ENCODE data around the gene PHB1.
"Not testable (repeated sequence)": the region's sequence is repeated elsewhere in the genome, so short reads cannot be mapped to it uniquely, and the experiment has no call there.

PHB1 gene

GRCh38 chr17:49403514-49404289 is 11.0 kb downstream of the PHB1 start:
- FAIRE-seq: no peak

- FAIRE-seq: no peak
These were observed 12.0 kb downstream of the PHB1 start for GRCh38 chr17:49402706-49403105.

- FAIRE-seq: no peak
These were observed 12.6 kb downstream of the PHB1 start for GRCh38 chr17:49401971-49402611.

- no peak for FAIRE-seq
These were observed 14.7 kb downstream of the PHB1 start for GRCh38 chr17:49399995-49400394.

DNA sequence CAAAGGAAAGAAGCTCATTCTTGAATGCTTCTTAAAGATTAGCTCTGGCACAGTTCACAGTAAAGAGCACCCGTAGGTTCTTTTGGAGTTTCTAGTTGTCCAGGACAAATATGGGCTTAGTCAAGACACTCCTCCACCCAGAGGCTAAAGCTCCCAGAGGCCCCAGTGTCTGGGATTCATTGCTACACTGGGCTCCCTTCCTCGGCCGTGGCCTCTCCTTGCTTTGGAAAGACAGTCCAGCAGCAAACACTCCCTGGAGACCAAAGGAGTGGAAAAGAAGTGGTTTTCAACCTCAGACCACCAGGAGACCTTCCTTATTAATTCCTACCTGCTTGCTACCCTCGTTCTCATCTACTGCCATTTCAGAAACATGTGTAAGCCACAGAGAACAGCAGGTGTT is 17.1 kb downstream of the PHB1 start:
- FAIRE-seq: no peak

DNA sequence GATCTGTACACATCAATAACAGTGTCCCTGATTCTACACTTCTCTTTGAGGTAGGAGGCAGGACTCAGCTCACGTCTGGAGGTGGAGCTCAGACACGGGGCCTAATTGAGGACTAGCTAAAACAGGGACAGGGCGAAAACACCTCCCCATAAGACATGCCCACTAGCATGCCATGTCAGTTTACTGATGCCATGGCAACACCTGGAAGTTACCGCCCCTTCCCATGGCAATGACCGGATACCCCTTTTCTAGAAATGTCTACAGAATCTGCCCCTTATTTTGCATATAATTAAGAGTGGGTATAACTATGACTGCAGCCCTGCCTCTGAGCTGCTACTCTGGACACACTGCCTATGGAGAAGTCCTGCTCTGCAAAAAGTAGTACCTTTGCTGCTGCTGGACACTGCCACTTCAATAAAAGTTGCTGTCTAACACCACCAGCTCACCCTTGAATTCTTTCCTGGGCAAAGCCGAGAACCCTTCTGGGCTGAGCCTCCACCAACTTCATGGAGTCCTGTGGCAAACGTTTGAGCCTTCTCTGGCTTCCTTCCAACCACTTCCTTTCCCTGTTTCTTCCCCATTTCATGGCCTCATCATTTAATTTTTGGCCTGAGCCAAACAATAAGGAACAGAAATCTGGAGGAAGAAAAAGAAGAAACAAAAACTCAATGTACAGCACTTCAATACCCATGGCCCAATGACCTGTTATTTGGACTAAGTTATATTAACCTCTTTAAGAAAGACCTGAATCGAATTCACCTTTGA is 21.0 kb downstream of the PHB1 start:
- FAIRE-seq: no peak

- FAIRE-seq: no peak
These were observed 23.9 kb downstream of the PHB1 start for GRCh38 chr17:49390548-49391324.

DNA sequence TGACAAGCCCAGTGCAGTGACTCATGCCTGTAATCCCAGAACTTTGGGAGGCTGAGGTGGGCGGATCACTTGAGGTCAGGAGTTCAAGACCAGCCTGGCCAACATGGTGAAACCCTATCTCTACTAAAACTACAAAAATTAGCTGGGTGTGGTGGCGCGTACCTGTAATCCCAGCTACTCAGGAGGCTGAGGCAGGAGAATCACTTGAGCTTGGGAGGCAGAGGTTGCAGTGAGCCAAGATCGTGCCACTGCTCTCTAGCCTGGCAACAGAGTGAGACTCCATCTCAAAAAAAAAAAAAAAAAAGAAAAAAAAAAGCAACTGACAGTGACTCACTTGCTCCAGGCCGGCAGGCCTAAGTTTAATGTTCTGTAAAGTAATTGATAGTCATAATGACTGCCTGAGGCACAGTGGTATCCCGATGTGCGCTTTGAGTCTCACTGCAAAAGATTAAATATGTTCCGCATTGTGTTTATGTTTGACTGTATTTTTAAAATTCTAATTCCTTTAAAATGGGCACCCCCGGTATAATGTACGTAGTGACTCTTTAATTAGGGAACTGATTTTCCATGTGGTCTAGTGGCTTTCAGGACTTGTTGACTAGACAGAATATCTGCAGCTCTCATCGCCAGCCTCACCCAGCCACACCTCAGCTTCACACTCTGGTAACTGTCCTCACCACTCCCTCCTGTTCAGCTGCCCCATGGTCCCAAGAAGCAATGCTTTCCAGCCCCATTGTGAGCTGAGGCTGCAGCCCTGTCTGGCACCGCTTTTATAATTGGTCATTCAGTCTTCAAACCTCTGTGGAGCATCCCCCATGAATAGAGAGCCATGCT is 25.0 kb downstream of the PHB1 start:
- FAIRE-seq: not testable (repeated sequence)

DNA sequence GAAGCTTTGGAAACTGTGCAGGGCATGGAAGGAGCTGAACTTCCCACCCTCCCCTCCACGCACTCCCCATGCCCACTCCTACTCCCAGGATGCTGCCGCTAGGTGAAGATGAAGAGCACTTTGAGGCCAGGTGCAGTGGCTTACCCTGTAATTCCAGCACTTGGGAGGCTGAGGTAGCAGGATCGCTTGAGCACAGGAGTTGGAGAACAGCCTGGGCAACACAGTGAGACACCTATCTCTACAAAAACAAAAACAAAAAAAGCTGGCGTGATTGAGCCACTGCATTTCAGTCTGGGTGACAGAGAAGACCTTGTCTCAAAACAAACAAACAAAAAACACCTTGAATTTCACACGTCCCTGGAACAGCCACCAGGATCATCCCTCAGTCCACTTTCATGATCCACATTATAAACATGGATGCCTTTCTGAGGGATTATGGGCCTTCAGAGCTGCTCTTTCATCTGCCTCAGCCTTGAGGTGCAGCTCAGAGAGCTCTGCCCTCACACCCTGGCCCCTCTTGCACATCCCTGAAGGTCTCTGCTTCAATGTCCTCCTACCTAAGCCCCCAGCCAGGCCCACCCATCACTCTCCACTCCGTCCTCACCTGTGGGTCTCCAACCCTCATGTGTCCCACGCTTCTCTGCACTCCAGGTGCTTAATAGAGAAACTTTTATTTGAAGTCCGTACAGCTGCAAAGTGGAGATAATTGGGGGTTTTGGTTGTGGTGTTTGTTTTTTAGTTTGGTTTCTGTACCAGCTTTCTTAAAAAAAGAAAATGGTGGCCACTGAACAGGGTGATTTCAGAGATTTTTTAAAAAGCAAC is 25.8 kb downstream of the PHB1 start:
- no peak for FAIRE-seq

DNA sequence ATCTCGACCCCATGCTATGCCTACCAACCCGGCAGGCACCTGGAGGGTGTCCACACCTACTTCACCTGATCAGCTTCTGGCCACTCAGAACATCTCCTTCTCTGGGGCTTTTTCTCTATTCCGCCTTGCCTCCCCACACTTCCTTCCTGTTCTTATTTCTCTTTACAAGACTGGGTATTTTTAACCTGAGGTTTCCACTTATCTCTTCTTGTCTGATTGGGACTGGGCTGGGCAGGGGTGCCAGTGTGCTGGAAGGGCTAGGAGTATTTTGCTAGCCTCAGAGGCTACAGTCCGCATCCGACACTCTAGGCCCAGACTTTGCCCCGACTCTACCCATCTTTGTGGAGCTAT is 26.4 kb downstream of the PHB1 start:
- no peak for FAIRE-seq

DNA sequence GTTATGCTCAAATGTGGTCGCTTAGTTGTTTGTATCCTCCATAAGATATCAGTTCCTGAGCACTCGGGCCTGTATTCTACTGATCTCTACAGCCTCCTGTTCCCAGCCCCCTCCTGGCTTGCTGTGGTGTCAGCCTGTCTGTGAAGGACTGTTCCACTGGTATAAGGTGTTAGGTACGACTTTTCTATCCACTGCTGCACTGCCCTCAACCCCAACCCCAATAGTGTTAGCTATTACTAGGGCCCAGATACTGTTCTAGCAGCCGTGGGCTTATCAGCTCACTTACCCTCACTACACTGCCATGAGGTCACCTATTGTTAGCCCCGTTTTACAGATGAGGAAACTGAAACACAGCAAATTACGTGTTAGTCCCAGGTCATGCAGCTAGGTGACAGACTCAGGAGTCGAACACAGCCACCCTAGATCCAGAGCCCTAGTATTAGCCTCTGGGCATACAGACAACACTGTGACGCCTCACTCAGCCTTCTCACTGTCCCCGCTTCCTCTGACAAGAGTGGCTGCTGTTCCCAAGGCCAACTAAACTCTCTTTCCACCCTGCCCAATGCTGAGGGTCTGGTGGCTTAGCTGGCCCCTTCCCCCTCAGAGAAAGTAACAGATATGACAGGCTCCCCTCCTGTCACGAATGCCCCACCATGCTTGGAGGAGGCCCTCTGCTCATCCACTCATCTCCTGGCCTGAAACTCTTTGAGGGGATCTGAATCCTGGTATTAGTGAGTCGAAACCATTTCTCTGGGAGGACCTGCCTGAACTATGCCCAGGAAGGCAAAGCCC is 27.0 kb downstream of the PHB1 start:
- no peak for FAIRE-seq

DNA sequence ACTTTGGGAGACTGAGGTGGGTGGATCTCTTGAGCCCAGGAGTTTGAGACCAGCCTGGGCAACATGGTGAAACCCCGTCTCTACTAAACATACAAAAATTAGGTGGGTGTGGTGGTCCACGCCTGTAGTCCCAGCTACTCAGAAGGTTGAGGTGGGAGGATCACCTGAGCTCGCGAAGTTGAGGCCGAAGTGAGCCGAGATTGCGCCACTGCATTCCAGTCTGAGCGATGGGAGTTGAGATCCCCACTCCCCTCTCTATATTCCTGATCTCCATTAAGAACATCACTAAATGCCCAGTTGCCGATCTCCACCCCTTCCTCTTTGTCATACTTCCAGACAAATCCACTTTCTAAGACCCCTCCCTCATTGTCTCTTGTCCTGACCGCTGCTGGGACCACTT is 28.3 kb downstream of the PHB1 start:
- FAIRE-seq: no peak

DNA sequence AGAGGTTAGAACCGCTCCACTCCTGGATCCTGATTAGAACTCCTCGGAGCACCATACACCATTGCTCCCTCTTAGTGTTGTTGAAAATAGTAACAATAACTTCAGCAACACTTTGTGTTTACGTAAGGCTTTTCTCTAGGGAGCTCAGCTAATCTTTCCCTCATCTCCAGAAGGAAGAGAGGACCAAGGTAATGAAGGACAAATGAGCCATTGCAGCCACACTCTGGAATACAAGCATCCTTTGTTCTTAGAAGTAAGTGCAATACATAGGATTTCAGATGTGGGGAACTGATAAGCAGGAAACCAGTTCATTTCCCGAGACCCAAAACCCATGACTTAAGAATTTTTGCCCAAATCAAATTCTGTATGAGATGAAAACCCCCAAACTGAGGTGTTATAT is 29.7 kb downstream of the PHB1 start:
- no peak for FAIRE-seq

- no peak for FAIRE-seq
These were observed 31.6 kb downstream of the PHB1 start for GRCh38 chr17:49383060-49383459.

- FAIRE-seq: no peak
These were observed 32.1 kb downstream of the PHB1 start for GRCh38 chr17:49382556-49382955.

- FAIRE-seq: no peak
These were observed 32.9 kb downstream of the PHB1 start for GRCh38 chr17:49381793-49382192.

DNA sequence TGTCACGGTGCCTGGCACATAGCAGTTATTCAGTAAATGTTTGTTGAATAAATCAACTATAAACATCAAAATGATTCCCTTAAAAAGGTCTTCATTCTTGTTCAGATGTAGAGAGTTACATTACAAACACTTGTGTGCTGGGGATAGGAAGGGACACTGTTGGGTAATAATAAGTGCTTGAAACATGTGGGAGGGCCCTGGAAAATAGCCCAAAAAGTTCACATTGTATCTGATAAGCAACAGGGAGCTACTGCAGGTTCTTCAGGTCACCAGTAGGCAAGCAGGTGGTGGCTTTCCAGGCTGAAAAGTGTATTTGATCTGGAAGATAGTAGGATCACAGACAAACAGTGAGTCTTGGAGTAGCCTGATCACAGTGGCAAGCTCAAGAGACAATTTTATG is 33.6 kb downstream of the PHB1 start:
- FAIRE-seq: no peak

DNA sequence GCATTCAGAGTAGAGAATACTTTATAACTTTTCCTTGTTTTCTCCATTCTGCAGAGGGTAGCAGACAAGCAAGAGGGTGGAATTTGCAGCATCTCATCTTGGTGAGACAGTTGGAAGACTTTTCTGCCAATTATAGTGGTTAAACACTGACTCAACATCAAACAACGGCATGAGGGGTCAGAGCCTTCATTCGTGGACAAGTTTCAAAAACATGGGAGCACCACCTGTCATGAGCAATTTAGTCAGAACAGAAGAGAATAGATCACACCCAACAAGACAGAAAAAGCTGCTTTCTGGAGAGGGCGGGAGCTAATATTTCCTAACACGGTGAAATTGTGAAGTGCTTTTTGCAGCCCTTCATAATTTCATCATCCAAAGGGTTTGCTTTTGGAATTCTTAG is 34.8 kb downstream of the PHB1 start:
- no peak for FAIRE-seq

- FAIRE-seq: no peak
These were observed 36.4 kb downstream of the PHB1 start for GRCh38 chr17:49378311-49378710.

GRCh38 chr17:49375544-49375943 is 39.1 kb downstream of the PHB1 start:
- FAIRE-seq: no peak

Measured in colon (tissue), 2 donors.